Stimulated activated CD4-positive, alpha-beta T cell treated with anti-CD3 and anti-CD28 coated beads, TNF-alpha, amount 100 ng/mL, for 1 hour (primary cell): ENCODE results near the gene REPIN1.

ENCODE experiments used
- DNase-seq, 3 donors: peaks; one replicate each; pipeline ENCODE4 v3.0.0-alpha.2; 2020; ENCODE audit warnings: low read depth in 3 of 3, low spot score in 1 of 3

REPIN1 gene

DNA sequence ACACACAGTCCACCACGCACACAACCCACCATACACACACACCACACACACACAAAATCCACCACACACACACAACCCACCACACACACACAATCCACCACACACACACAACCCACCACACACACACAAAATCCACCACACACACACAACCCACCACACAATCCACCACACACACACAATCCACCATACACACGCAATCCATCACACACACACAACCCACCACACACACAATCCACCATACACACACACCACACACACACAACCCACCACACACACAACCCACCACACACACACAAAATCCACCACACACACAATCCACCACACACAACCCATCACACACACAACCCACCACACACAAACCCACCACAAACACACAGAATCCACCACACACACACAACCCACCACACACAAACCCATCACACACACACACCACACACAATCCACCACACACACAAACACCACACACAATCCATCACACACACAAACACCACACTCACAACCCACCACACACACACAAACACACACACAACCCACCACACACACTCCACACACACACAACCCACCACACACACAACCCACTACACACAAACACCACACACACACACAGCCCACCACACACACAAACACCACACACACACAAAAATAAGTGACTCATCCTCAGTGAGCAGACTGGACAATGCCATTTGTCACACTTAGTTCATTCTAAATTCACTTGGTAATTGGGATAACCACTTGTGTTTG lies 8.8 kb upstream of the REPIN1 start:
- no peak for DNase-seq

- no peak for DNase-seq
Measured at GRCh38 chr7:150360363-150361058, 8.1 kb upstream of the REPIN1 start.

DNA sequence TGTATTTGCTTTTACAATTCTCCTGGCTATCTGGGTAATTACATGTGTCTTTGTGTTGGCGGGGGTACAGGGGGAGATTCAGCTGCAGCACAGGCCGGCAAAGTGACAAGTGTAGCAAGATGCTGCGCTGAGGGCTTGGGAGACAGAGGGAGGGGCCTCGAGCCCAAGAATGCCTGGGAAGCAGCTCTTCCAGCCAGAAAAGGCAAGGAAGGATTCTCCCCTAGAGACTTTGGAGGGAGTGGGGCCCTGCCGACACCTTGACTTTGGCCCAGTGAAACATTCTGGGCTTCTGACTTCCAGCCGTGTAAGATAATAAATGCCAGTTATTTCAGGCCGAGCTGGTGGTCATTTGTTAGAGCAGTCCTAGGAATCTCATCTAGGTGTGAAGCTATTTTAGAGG lies 7.2 kb upstream of the REPIN1 start:
- no peak for DNase-seq

- no peak for DNase-seq
Measured at GRCh38 chr7:150361807-150362621, 6.6 kb upstream of the REPIN1 start.

DNA sequence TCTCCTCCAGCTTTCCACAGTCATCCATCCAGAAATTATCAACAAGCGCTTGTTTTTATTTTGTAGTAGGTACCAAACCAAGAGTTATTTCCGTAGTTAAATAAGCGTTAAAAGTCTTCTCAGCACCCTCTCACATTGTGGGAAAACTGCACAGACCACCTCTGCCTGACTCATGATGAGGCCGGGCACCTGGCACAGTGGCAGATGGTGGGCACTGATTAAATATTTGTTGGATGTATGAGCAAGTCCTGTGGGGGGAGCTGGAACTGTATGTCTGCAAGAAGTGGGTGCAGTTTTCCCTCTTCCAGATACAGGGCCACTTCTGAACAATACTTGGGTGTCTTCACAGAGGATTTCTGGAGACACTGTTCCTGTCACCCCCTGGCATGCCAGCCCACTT lies 5.3 kb upstream of the REPIN1 start:
- no peak for DNase-seq

DNA sequence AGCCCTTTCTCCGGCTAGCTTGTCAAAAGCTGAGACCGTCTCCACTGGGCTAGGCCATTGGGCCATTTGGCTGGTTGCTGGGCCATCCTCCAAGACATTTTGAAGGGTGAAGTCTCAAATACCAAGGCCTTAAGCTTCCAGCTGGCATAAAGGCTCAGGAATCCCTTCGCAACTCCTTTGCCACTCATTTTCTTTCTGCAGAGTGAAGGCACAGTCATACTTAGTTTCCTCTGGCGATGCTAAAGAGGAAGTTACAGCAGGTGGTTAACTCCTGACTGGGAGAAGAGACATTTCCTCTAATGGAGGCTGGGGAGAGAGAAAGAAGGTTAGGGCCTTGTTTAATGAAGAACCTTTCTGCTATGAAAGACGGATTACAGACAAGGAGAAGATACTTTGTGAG lies 4.8 kb upstream of the REPIN1 start:
- DNase-seq: no peak

- DNase-seq: no peak
Measured at GRCh38 chr7:150365194-150365593, 3.4 kb upstream of the REPIN1 start.

- no peak for DNase-seq
Measured at GRCh38 chr7:150365673-150366398, 2.8 kb upstream of the REPIN1 start.

DNA sequence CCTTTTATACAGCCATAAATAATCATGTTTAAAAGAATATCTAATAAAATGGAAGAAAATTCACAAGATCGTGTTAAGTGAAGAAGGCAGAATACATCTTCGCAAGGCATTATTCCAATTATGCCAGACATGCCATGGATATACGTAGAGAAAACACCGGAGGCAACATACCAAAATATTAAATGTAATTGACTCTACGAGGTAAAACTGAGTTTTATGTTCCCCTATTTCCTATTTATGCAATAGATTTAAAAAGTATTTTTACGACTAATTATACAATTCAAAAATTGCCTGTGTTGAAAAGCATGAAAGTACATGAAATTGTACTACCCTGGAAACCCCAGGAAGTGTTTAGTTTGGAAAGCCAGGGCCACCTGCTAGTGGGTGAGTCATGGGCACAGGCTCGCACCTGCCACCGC lies 936 bp upstream of the REPIN1 start:
- no peak for DNase-seq

DNA sequence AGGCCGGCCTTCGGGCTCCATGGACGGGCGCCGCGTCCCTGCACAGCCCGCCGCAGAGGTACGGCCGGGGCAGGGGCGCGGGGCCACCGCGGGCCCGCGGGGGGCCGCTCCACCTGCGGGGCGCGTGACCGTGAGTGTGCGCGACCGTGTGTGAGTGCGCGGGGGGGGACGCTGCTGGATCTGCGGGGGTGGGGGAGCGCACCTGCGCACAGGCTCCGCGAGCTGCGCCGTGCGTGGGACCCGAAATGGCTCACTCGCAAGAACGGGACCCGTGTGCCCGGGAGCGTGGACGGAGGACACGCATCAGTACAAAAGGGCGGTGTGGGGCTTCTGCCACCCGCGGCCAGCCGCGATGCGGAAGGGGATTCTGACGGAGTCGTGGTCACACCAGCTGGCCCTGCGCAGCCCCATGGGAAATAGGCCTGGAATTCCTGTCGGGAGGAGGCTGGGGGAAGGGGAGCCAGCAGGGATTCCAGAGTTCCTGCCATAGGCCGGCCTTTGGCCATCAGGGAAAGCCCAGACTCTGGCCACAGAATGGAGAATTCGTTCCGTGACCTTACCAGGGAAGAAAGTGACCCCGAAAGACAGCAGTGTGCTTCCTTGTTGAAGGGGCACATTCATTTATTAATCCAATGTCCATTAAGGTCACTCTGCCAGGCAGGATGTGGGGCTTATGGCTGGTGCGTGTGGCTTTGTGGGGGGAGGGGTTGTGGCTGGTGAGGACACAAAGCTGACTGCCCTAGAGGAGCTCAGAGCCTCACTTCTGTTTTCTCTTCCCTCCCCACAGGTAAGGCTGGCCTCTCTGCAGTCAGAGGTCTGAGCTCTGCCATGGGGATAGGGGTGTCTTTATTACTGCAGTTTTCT lies 494 bp downstream of the REPIN1 start:
- DNase-seq: peak in 1 of 3 donors; percentile 52

- no peak for DNase-seq
Measured at GRCh38 chr7:150369748-150370501, 1.3 kb downstream of the REPIN1 start.

- DNase-seq: no peak
Measured at GRCh38 chr7:150370612-150371071, 2.0 kb downstream of the REPIN1 start.

GRCh38 chr7:150371131-150371995 lies 2.7 kb downstream of the REPIN1 start:
- DNase-seq: no peak

DNA sequence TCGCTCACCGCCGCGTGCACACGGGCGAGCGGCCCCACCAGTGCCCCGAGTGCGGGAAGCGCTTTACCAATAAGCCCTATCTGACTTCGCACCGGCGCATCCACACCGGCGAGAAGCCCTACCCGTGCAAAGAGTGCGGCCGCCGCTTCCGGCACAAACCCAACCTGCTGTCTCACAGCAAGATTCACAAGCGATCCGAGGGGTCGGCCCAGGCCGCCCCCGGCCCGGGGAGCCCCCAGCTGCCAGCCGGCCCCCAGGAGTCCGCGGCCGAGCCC lies 3.3 kb downstream of the REPIN1 start:
- no peak for DNase-seq

- DNase-seq: no peak
Measured at GRCh38 chr7:150372271-150373048, 3.8 kb downstream of the REPIN1 start.

DNA sequence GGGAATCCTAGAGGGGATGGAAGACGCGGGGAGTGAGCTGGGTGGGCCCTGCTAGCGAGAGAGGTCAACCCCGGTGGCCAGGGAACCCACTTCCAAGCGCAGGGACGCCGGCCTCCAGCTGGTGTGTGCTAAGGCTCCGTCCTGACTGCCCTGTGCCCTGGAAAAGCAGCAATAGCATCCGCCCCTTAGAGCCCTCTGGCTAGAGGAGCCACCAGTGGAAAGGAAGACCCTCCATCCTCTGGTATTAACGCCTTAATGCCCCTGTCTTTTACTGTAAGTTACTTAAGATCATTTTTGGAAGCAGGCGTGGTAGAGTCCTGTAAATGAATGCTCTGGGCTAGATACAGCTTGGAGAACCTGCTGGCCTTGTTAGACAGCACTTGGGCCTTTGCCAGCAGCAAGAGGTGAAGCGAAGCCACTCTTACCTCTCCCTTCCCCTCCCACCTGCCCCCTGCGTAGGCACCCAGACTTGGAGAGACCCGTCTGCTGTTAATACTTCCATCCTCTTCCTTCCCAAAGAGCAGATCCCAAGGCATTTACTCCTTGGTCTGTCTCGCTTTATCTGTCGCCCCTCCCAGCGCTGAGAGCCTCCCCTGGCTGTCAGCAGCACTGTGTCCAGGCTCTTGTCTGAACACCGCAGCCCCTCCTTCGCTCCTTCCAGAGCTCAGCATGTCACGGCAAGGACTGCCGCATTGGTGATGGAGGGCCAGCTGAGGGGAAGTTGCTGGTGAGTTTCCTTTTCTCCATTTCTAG lies 4.6 kb downstream of the REPIN1 start:
- DNase-seq: no peak

DNA sequence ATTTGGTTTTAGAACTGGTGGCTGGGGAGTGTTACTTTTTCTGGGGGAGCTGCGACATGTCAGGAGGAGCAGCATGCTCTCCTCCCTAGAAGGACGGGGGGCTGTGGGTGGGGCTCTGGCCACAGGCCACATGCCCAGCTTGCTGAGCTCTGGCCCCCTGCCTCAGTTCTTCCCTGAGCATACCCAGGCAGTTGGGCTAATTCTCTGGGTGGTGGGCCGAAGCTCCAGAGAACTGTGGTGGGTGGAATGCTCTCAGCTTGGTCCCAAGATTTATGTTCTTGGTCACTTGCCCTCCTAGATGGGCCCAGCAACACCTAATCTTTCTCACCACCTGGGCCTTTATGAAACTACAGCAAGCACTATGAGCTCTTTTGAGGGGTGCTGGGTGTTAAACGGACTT lies 5.4 kb downstream of the REPIN1 start:
- DNase-seq: no peak
